GM23248 (cell line): ENCODE results near the gene CCDC85C.

Experiments
- EZH2 ChIP-seq: fragments of 200-600 bp; sonication (generic); IDR thresholded peaks from 2 replicates; pipeline ENCODE4 v1.6.1; 2018; ENCODE audit warnings: antibody characterized with exemption, mild to moderate bottlenecking; ENCODE audit not compliant: insufficient read depth, poor library complexity, severe bottlenecking
- EZH2phosphoT487 ChIP-seq: fragments of 200-600 bp; sonication (generic); IDR thresholded peaks from 2 replicates; pipeline ENCODE4 v1.6.1; 2018; ENCODE audit warnings: antibody characterized with exemption, moderate library complexity, mild to moderate bottlenecking, low read depth; ENCODE audit not compliant: insufficient read depth

DNA sequence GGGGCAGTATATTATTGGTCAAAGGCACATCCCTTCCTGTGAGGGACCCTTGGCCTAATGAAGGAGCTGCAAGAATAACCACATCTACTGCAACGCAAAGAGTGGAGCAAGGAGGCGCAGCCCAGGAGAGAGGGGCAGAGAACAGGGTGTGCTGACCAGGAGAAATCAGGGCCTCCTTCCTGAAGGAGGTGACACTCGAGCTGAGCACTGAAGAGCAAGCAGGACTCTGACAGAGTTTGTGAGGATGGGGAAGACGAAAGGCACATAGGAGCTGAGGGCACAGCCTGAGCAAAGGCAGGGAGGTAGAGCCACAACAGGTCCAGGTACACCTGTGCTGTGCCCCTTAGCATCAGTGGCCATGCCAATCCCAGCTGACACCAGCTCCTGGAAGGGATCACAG lies 60.6 kb downstream of the CCDC85C start:
- TF ChIP-seq EZH2phosphoT487 (no peak), EZH2 (no peak)
